Keratinocyte (primary cell): Measurements from ENCODE around the gene ITPK1. TPM values are rescaled to one million over a fixed set of nuclear protein-coding genes. Genes with fewer than 3 reads are reported as not detected.

ENCODE experiments used
- DNase-seq: peaks from one replicate; pipeline ENCODE4 v3.0.0-alpha.2; 2011; ENCODE audit warnings: low read depth, missing footprints, low spot score
- FAIRE-seq: peaks from 2 replicates; lab custom pipeline; 2011; peaks lifted over from hg19 to GRCh38; lab: Jason Lieb, UNC
- H2AFZ ChIP-seq: 2 replicates; pipeline ENCODE4 v1.6.0; 2012; ENCODE audit warnings: low read length, control low read depth, inconsistent platforms; ENCODE audit not compliant: control insufficient read depth
- H3K27ac ChIP-seq: 2 replicates; pipeline ENCODE4 v1.5.1; 2011; ENCODE audit warnings: low read length; ENCODE audit not compliant: control insufficient read depth, insufficient read depth
- H3K27me3 ChIP-seq: 3 replicates; pipeline ENCODE4 v1.6.0; 2011; ENCODE audit warnings: low read length; ENCODE audit not compliant: control insufficient read depth, insufficient read depth; ENCODE audit errors: extremely low read depth
- H3K36me3 ChIP-seq, 2 experiments: 2 replicates in 1 of 2; 3 replicates in 1 of 2; pipeline ENCODE4 v1.5.1; 2011; ENCODE audit warnings: low read length in 2 of 2, mild to moderate bottlenecking in 1 of 2; ENCODE audit not compliant: control insufficient read depth in 2 of 2, insufficient read depth in 2 of 2; ENCODE audit errors: extremely low read depth in 1 of 2
- H3K4me1 ChIP-seq: 3 replicates; pipeline ENCODE4 v1.5.1; 2011; ENCODE audit warnings: low read length; ENCODE audit not compliant: control insufficient read depth, insufficient read depth; ENCODE audit errors: extremely low read depth
- H3K4me2 ChIP-seq: 3 replicates; pipeline ENCODE4 v1.6.0; 2011; ENCODE audit warnings: low read depth, low read length; ENCODE audit not compliant: control insufficient read depth, insufficient read depth; ENCODE audit errors: extremely low read depth
- H3K4me3 ChIP-seq, 3 experiments: fragments of 200-600 bp in 1 of 3; sonication (generic) in 1 of 3; 2 replicates in 2 of 3; 3 replicates in 1 of 3; pipeline ENCODE4 v1.5.1; 2011 to 2016; ENCODE audit warnings: low read length in 3 of 3, mild to moderate bottlenecking in 3 of 3, control low read depth in 2 of 3, inconsistent platforms in 1 of 3, low read depth in 1 of 3, mixed read lengths in 1 of 3, mixed run types in 1 of 3, moderate library complexity in 1 of 3; ENCODE audit not compliant: control insufficient read depth in 2 of 3, insufficient read depth in 2 of 3; ENCODE audit errors: extremely low read depth in 1 of 3
- H3K79me2 ChIP-seq: 2 replicates; pipeline ENCODE4 v1.6.0; 2012; ENCODE audit warnings: low read length; ENCODE audit not compliant: control insufficient read depth, insufficient read depth
- H3K9ac ChIP-seq: 3 replicates; pipeline ENCODE4 v1.6.0; 2011; ENCODE audit warnings: low read length; ENCODE audit not compliant: control insufficient read depth, insufficient read depth; ENCODE audit errors: extremely low read depth
- H3K9me1 ChIP-seq: 3 replicates; pipeline ENCODE4 v1.6.0; 2011; ENCODE audit warnings: low read length; ENCODE audit not compliant: control insufficient read depth, insufficient read depth; ENCODE audit errors: extremely low read depth
- H3K9me3 ChIP-seq: 2 replicates; pipeline ENCODE4 v1.5.1; 2012; ENCODE audit warnings: low read depth, low read length; ENCODE audit not compliant: control insufficient read depth
- H4K20me1 ChIP-seq: 3 replicates; pipeline ENCODE4 v1.6.0; 2011; ENCODE audit warnings: low read length; ENCODE audit not compliant: control insufficient read depth, insufficient read depth; ENCODE audit errors: extremely low read depth
- CTCF ChIP-seq, 3 experiments: IDR thresholded peaks in 1 of 3; conservative IDR thresholded peaks in 1 of 3; optimal IDR thresholded peaks in 1 of 3; 2 replicates in 2 of 3; 3 replicates in 1 of 3; pipeline versions ENCODE3 to v1.5.1; 2011; ENCODE audit warnings: low read length in 3 of 3, mild to moderate bottlenecking in 3 of 3, moderate library complexity in 2 of 3, control low read depth in 1 of 3, inconsistent platforms in 1 of 3; ENCODE audit not compliant: insufficient read depth in 2 of 3; ENCODE audit errors: extremely low read depth in 1 of 3
- EZH2 ChIP-seq: IDR thresholded peaks from one replicate; pipeline ENCODE4 v1.6.1; 2012; ENCODE audit warnings: inconsistent platforms, mild to moderate bottlenecking, low read length, moderate library complexity
- dilution Hi-C: fragments of 300-500 bp; cut with MboI; formaldehyde crosslinking; loops from one replicate; pipeline ENCODE4 v1.7.0; 2020; ENCODE audit warnings: low sequenced_read_pairs; ENCODE audit not compliant: extremely low pct_ligation_motif_present
- polyA plus RNA-seq, 5 experiments: library from polyadenylated mRNA; depleted of rRNA in 3 of 5; stranded (reverse) in 3 of 5; stranded (forward) in 1 of 5; unstranded in 1 of 5; fragments of >200 nt; gene quantifications; 1 replicate in 1 of 5; 2 replicates in 3 of 5; 3 replicates in 1 of 5; pipeline versions ENCODE4 v1.2.1 to v1.2.3, GENCODE V29; 2011 to 2012; ENCODE audit warnings: missing spikeins in 2 of 5, low read depth in 1 of 5, low replicate concordance in 1 of 5

ITPK1 gene
- polyA plus RNA-seq, 1 donor (not counting 4 experiments of a cell fraction or from before 2014, with no cell fraction given) = 67.8 TPM

- Histone ChIP-seq H3K4me1 (peaks cover 20% of the 10 kb centered on the region), H3K9ac (no peak overlapping the region), H3K9me3 (no peaks in the 10 kb centered on the region), H3K36me3 (peaks cover 18 to 20% of the 10 kb centered on the region in 2 experiments), H3K4me2 (no peak overlapping the region), H3K27me3 (no peaks in the 10 kb centered on the region), H2AFZ (no peak overlapping the region), H3K27ac (no peak overlapping the region), H3K9me1 (no peaks in the 10 kb centered on the region), H3K4me3 (no peak overlapping the region), H4K20me1 (no peaks in the 10 kb centered on the region), H3K79me2 (no peaks in the 10 kb centered on the region)
- TF ChIP-seq CTCF (optimal IDR thresholded peaks at IDR 0.05 in 1 of 3, IDR thresholded peaks at IDR 0.05 in 1 of 3, conservative IDR thresholded peaks at IDR 0.05 in 1 of 3; ENCODE audit: extremely low read depth in 1 of 3, insufficient read depth in 2 of 3, low read length in 3 of 3) (no peak), EZH2 (no peak)
- dilution Hi-C loops = no loop called here
- no peak for FAIRE-seq
- DNase-seq = no peak
Measured at GRCh38 chr14:92942136-92942535, 173.6 kb downstream of the ITPK1 start.

GRCh38 chr14:92941531-92941930 is 174.2 kb downstream of the ITPK1 start:
- no peaks in the 10 kb centered on the region for H3K79me2 ChIP-seq
- H3K9me3 ChIP-seq = no peaks in the 10 kb centered on the region
- peaks cover 21% of the 10 kb centered on the region for H3K4me1 ChIP-seq
- peaks cover 18 to 20% of the 10 kb centered on the region in 2 experiments for H3K36me3 ChIP-seq
- FAIRE-seq = no peak
- no peaks in the 10 kb centered on the region for H3K27me3 ChIP-seq
- H3K27ac ChIP-seq = no peak overlapping the region
- no peaks in the 10 kb centered on the region for H4K20me1 ChIP-seq
- dilution Hi-C loops = no loop called here
- no peaks in the 10 kb centered on the region for H3K9me1 ChIP-seq
- H3K9ac ChIP-seq = no peak overlapping the region
- no peak for DNase-seq
- H2AFZ ChIP-seq = no peak overlapping the region
- H3K4me3 ChIP-seq = no peak overlapping the region
- TF ChIP-seq CTCF (optimal IDR thresholded peaks at IDR 0.05 in 1 of 3, IDR thresholded peaks at IDR 0.05 in 1 of 3, conservative IDR thresholded peaks at IDR 0.05 in 1 of 3; ENCODE audit: extremely low read depth in 1 of 3, insufficient read depth in 2 of 3, low read length in 3 of 3) (no peak), EZH2 (no peak)
- H3K4me2 ChIP-seq = no peak overlapping the region
